ENCODE results near the gene HGS. TPM values are rescaled to one million over a fixed set of nuclear protein-coding genes. Genes with fewer than 3 reads are reported as not detected.
A peak's percentile ranks its signal among the peaks of the same experiment; 100 is the strongest.

Gene HGS
- total and polyA plus RNA-seq, 2 of the 13 experiments (the other 11 are each of a cell fraction or from before 2014, with no cell fraction given), result 73.3 to 78.1 TPM

DNA sequence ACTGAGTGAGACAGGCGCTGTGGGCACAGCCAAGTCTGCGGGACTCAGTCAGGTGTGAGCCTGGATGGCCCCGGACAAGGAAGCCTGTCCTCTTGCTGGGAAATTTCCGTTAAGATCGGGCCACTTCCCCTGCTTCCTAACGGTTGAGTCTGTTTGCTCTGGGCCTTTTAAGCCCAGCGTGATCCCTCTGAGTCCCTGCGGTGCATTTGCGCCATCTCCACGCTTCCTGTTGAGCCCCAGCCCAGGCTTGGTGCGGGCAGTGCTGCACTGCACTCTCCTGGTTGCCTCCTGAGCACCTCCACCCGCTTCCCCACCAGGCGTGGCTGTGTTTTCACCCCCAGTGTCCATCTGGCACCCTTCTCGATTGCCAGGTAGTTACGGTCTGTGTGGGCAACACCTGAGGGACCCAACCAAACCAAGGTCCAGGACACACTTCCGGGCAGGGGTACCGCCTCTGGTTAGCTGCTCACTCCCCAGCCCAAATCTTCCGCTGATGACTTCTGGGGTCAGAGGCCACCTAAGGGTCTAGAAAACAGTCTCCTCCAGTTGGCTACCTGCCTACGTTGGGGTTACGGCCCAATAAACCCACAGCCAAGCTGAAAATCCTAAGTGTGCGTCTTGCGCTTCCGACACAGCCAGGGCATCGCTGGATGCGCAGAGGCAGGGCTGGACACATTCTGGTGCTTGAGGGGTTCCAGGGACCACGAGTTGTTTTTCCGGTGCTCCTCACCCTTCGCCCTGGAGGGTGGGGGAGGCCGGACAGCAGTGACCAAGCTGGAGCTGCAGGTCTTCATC, 26.9 kb downstream of the HGS start (continued):
- TF ChIP-seq, protein P1, sequence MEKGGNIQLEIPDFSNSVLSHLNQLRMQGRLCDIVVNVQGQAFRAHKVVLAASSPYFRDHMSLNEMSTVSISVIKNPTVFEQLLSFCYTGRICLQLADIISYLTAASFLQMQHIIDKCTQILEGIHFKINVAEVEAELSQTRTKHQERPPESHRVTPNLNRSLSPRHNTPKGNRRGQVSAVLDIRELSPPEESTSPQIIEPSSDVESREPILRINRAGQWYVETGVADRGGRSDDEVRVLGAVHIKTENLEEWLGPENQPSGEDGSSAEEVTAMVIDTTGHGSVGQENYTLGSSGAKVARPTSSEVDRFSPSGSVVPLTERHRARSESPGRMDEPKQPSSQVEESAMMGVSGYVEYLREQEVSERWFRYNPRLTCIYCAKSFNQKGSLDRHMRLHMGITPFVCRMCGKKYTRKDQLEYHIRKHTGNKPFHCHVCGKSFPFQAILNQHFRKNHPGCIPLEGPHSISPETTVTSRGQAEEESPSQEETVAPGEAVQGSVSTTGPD (CRISPR knock-in tag; IDR thresholded peaks at IDR 0.05), result no peak
- TF ChIP-seq TGIF2 (CRISPR knock-in tag; IDR thresholded peaks at IDR 0.05) (no peak), KDM5A (IDR thresholded peaks at IDR 0.05; ENCODE audit: borderline replicate concordance, low read length) (no peak), NCOA2 (CRISPR knock-in tag; IDR thresholded peaks at IDR 0.05) (no peak), RFXANK (CRISPR knock-in tag; IDR thresholded peaks at IDR 0.05) (no peak), SMAD3 (CRISPR knock-in tag; IDR thresholded peaks at IDR 0.05) (0 out of 2 replicates have a peak, but pooled peaks have one; percentile 38), YEATS2 (CRISPR knock-in tag; IDR thresholded peaks at IDR 0.05; ENCODE audit: borderline replicate concordance) (no peak), CHD2 (IDR thresholded peaks at IDR 0.05; ENCODE audit: low read depth, low read length) (no peak), ZNF33B (CRISPR knock-in tag; IDR thresholded peaks at IDR 0.05) (no peak), HCFC1 (IDR thresholded peaks at IDR 0.05; ENCODE audit: low read depth, low read length) (no peak), PAX8 (CRISPR knock-in tag; IDR thresholded peaks at IDR 0.05; ENCODE audit: borderline replicate concordance) (no peak), KAT8 (CRISPR knock-in tag; IDR thresholded peaks at IDR 0.05) (no peak), MED8 (CRISPR knock-in tag; IDR thresholded peaks at IDR 0.05; ENCODE audit: insufficient replicate concordance) (peak; percentile 69), ARNTL (CRISPR knock-in tag; IDR thresholded peaks at IDR 0.05) (no peak), NR2F1 (CRISPR knock-in tag; IDR thresholded peaks at IDR 0.05) (no peak), MLXIP (CRISPR knock-in tag; IDR thresholded peaks at IDR 0.05; ENCODE audit: borderline replicate concordance) (no peak), ZBTB7B (CRISPR knock-in tag; IDR thresholded peaks at IDR 0.05) (no peak), RBM22 (optimal IDR thresholded peaks at IDR 0.05; ENCODE audit: low read length) (peak; percentile 83), HOXD1 (CRISPR knock-in tag; IDR thresholded peaks at IDR 0.05) (no peak), RBFOX2 (IDR thresholded peaks at IDR 0.05; ENCODE audit: low read depth, low read length) (0 out of 2 replicates have a peak, but pooled peaks have one; percentile 19)
- TF ChIP-seq, protein P2, sequence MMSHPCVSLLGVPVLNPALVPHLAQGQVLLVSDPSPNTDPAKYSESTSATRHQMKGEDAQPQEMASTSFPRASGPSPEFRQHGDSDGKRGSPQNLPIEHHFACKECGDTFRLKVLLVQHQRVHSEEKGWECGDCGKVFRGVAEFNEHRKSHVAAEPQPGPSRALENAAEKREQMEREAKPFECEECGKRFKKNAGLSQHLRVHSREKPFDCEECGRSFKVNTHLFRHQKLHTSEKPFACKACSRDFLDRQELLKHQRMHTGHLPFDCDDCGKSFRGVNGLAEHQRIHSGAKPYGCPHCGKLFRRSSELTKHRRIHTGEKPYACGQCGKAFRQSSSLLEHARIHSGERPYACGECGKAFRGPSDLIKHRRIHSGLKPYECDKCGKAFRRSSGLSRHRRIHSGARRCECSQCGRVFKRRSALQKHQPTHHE (CRISPR knock-in tag; IDR thresholded peaks at IDR 0.05; ENCODE audit: borderline replicate concordance), result 0 out of 2 replicates have a peak, but pooled peaks have one; percentile 25
- TF ChIP-seq, protein P3, sequence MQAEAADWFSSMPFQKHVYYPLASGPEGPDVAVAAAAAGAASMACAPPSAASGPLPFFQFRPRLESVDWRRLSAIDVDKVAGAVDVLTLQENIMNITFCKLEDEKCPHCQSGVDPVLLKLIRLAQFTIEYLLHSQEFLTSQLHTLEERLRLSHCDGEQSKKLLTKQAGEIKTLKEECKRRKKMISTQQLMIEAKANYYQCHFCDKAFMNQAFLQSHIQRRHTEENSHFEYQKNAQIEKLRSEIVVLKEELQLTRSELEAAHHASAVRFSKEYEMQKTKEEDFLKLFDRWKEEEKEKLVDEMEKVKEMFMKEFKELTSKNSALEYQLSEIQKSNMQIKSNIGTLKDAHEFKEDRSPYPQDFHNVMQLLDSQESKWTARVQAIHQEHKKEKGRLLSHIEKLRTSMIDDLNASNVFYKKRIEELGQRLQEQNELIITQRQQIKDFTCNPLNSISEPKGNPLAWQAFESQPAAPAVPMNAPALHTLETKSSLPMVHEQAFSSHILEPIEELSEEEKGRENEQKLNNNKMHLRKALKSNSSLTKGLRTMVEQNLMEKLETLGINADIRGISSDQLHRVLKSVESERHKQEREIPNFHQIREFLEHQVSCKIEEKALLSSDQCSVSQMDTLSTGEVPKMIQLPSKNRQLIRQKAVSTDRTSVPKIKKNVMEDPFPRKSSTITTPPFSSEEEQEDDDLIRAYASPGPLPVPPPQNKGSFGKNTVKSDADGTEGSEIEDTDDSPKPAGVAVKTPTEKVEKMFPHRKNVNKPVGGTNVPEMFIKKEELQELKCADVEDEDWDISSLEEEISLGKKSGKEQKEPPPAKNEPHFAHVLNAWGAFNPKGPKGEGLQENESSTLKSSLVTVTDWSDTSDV (CRISPR knock-in tag; IDR thresholded peaks at IDR 0.05), result no peak
